ENCODE results near the gene POLD4.
A peak's percentile ranks its signal among the peaks of the same experiment; 100 is the strongest.
"Not testable (repeated sequence)": the region's sequence is repeated elsewhere in the genome, so short reads cannot be mapped to it uniquely, and the experiment has no call there.

POLD4 gene

DNA sequence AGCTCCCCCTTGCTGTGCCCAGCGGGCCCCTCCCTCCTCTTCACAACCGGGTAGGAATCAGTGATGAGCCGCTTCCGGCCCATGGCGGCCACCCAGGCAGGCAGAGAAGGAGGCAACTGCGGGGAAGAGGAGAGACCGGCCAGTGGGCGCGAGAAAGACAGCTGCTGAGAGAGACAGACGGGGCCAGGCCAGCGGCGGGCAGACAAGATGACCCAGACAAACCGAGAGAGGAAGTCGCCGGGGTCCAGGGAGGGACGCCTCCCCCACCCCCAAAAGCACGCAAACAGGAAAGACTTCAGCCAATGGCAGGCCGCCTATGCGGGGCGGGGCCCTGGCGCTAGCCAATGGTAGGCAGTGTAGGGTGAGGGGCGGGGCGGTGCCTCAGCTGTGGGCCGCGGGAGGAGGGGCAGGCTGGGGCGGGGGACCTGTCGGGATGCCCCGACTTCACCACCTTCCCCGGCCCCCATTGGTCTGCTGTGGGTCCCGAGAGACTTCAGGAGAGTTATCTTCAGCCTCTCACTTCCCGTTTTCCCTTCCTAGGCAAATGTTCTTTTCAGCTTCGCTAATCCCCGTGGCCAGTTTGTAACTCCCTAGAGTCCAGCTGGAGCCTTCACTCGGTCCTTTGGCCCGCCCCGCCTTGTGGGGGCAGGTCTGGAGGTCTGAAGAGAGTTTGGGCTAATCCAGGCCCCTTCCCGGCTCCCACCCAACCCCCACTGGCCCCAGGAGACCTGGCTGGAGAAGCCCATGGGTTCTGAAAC is at the start of gene POLD4:
Gene POLD4 (minus strand): TSS at position 230 of the 758 bp plus-strand sequence. CDS start 147 bp downstream, at position 83.
- Mint-ChIP-seq H3K27ac (peak within 1 kb of the TSS; percentile 97), H3K4me1 (peaks cover 77% of the 10 kb centered on the region), H3K36me3 (peaks cover 22% of the 10 kb centered on the region), H3K9me3 (no peaks in the 10 kb centered on the region), H3K4me3 (peak within 1 kb of the TSS; percentile 87)
- DNase-seq (ENCODE audit: low spot score in 2 of 2) (peak; percentile 92 to 98), ATAC-seq (peak; percentile 92)

DNA sequence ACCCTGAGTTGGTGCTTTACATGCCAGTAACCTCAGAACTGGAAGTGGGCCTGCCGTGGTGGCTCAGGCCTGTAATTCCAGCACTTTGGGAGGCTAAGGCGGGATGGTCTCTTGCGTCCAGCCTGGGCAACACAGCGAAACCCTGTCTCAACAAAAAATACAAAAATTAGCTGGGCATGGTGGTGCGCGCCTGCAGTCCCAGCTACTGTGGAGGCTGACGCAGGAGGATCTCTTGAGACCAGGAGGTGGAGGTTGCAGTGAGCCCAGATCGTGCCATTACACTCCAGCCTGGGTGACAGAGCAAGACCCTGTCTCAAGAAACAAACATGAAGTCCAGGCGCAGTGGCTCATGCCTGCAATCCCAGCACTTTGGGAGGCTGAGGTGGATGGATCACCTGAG is 49.7 kb upstream of the POLD4 start:
- H3K4me3 Mint-ChIP-seq = peak overlapping the region; percentile 86

DNA sequence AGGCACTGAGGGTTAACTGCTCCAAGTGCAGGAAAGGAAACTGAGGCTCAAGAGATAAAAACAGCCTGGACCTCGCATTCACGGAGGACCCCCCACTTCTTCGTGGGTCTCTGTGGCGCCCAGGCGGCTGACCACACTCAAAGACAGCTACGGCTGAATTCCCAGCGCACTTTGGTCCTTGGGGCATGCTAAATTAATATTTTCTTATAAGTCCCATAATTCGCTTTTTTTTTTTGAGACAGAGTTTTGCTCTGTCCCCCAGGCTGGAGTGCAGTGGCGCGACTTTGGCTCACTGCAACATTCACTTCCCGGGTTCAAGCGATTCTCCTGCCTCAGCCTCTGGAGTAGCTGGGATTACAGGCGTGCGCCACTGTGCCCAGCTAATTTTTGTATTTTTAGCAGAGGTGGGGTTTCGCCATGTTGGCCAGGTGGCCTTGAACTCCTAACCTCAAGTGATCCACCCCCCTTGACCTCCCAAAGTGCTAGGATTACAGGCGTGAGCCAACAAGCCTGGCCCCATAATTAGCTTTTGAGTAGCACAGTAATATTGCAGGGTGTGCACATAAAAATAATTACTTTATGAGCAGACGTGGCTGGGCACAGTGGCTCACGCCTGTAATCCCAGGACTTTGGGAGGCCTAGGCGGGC is 49.0 kb upstream of the POLD4 start:
- peaks cover 66% of the 10 kb centered on the region for H3K4me1 Mint-ChIP-seq
- ATAC-seq; H3K9me3 Mint-ChIP-seq; DNase-seq (ENCODE audit: low spot score in 2 of 2): not testable (repeated sequence)
- peak overlapping the region; percentile 85 for H3K27ac Mint-ChIP-seq
- H3K4me3 Mint-ChIP-seq = peak overlapping the region; percentile 86
- peaks cover 73% of the 10 kb centered on the region for H3K36me3 Mint-ChIP-seq

More for the DNA sequence above, 49.7 kb upstream of the POLD4 start:
- DNase-seq (ENCODE audit: low spot score in 2 of 2); H3K9me3 Mint-ChIP-seq; ATAC-seq: not testable (repeated sequence)
- peaks cover 73% of the 10 kb centered on the region for H3K36me3 Mint-ChIP-seq
- H3K27ac Mint-ChIP-seq = peak overlapping the region; percentile 85
- H3K4me1 Mint-ChIP-seq = peaks cover 66% of the 10 kb centered on the region

DNA sequence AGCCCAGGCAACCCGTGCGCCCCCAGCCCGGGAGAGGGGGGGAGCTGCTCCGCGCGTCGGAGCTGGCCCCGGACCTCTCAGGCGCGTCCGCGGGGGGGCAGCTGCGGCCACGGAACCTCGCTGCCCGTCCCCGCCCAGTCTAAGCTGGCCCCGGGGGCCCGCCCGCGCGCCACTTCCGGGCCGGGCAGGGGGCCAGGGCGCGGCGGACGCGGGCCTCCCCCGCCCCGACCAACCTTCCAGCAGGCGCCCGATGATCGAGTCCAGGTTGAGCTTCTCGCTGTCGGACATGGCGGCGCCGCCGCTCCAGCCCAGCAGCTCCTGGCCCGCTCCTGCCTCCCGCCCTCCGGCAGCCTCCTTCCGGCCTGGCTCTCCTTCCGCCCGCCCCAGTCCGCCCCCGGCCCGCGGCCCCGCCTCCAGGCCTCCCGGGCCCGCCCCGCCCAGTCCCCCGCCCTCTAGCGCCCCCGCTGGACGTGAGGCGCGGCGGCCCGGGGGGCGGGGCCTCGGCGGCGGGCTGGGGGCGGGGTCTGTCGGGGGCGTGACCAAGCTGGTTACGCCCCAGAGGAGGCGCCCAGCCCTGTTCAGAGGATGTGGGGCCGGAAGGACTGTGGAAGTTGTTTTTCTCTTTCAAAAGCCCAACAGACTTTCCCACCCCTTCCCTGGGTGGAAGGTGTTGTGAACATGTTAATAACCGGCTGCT is 48.3 kb upstream of the POLD4 start, which contains the start of gene PPP1CA:
Gene PPP1CA (minus strand): TSS at position 364 of the 697 bp plus-strand sequence. CDS start 76 bp downstream, at position 288.
- ATAC-seq (peak; percentile 81), DNase-seq (ENCODE audit: low spot score in 2 of 2) (peak; percentile 92 to 98)
- H3K27ac Mint-ChIP-seq = peak within 1 kb of the TSS; percentile 85
- peak within 1 kb of the TSS; percentile 86 for H3K4me3 Mint-ChIP-seq
- peaks cover 66% of the 10 kb centered on the region for H3K4me1 Mint-ChIP-seq
- no peaks in the 10 kb centered on the region for H3K9me3 Mint-ChIP-seq
- H3K36me3 Mint-ChIP-seq = peaks cover 73% of the 10 kb centered on the region

DNA sequence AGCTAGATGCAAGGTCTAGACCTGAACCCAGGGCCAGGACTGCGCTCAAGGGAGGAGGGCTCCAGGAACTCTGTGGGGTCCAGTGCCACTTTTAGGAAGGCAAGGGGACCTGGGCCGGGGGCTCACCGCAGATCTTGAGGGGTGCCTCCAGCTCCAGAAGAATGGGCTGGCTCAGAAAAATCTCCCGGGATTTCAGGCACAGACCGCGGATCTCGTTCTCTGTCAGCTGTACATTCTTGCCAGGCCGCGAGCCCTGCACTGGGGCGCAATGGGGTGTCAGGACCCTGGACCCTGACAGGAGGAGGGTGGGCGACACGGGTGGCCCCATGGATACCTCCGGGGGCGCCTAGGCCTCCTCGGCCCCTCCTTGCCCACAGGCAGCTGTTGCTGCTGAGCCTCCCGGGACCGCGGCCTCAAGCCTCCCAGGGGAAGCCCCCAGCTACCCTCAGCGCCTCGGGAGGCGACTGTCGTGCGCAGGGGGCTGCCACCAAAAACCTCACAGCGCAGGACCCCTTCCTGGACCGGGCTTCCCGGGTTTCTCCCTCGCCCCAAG is 47.7 kb upstream of the POLD4 start:
- peak; percentile 11 for ATAC-seq
- no peaks in the 10 kb centered on the region for H3K9me3 Mint-ChIP-seq
- DNase-seq (ENCODE audit: low spot score in 2 of 2) = no peak
- peak overlapping the region; percentile 86 for H3K4me3 Mint-ChIP-seq
- H3K36me3 Mint-ChIP-seq = peaks cover 73% of the 10 kb centered on the region
- peak overlapping the region; percentile 64 for H3K27ac Mint-ChIP-seq
- peaks cover 66% of the 10 kb centered on the region for H3K4me1 Mint-ChIP-seq

DNA sequence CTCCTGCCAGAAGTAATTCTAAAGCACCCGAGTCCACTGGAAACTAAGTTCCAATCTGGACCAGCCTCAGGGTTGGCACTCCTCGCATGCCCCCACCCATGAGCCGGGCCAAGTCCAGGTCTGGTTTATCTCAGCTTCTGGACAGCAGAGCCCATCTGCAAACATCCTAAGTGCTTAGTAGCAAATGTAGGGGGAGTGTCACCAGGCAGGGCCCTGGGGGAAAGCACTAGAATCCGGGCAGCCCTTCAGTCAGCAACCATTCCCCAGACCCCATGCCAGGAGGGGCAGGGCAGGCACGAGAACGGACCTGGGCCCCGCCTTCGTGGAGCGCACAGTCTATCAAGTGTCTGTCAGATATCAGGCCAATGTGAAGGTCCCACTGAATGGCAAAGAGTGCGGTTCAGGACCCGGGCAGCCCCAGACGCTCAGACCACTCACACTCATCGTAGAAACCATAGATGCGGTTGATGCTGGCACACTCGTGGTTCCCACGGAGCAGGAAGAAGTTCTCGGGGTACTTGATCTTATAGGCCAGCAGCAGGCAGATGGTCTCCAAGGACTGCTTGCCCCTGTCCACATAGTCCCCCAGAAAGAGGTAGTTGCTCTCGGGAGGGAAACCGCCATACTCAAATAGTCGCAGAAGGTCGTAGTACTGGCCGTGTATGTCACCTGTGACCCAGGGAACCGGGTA is 47.0 kb upstream of the POLD4 start:
- Mint-ChIP-seq H3K9me3 (no peaks in the 10 kb centered on the region), H3K36me3 (peaks cover 69% of the 10 kb centered on the region), H3K4me3 (peak overlapping the region; percentile 86), H3K4me1 (peaks cover 61% of the 10 kb centered on the region), H3K27ac (peak overlapping the region; percentile 64)
- ATAC-seq (no peak), DNase-seq (ENCODE audit: low spot score in 2 of 2) (no peak)

DNA sequence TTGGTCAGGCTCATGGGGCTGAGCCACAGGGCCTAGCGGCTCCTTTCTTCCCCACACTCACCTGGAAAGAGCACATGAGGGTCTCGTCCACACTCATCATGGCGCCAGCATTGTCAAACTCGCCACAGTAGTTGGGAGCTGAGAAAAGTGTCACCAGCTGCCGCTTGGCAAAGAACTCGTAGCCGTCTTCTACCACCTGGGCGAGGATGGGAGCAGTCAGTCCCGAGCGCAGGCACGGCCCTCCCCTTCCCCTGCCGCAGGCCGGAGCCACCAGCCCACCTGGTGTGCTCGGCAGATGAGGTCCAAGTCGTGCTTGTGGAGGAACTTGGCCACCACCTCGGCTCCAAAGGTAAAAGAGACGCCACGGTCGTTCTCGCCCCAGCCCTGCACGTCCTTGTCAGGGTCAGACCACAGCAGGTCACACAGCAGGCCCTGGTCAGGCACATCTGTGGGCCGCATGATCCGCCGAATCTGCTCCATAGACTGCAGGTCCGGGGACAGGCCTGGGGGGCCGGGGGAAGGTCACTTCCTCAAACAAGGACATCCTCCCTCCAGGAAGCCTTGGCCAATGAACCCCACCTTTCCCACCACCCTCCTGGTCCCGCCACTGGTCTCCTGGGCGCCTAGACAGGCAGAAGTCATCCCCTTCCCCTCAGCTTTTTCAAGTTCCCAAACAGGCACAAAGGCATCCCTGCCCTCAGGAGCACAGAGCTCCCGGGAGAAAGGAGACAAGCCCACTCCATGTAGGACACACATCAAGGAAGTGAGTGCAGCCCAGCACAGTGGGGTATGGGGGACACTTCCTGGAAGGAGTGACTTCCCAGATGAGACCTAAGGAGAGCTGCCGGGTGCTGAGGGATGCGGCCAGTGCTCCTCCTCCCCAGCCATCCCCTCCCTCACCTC is 45.6 kb upstream of the POLD4 start:
- ATAC-seq (no peak), DNase-seq (ENCODE audit: low spot score in 2 of 2) (no peak)
- H3K9me3 Mint-ChIP-seq = no peaks in the 10 kb centered on the region
- peak overlapping the region; percentile 86 for H3K4me3 Mint-ChIP-seq
- peaks cover 72% of the 10 kb centered on the region for H3K36me3 Mint-ChIP-seq
- peaks cover 53% of the 10 kb centered on the region for H3K4me1 Mint-ChIP-seq
- peak overlapping the region; percentile 90 for H3K27ac Mint-ChIP-seq

DNA sequence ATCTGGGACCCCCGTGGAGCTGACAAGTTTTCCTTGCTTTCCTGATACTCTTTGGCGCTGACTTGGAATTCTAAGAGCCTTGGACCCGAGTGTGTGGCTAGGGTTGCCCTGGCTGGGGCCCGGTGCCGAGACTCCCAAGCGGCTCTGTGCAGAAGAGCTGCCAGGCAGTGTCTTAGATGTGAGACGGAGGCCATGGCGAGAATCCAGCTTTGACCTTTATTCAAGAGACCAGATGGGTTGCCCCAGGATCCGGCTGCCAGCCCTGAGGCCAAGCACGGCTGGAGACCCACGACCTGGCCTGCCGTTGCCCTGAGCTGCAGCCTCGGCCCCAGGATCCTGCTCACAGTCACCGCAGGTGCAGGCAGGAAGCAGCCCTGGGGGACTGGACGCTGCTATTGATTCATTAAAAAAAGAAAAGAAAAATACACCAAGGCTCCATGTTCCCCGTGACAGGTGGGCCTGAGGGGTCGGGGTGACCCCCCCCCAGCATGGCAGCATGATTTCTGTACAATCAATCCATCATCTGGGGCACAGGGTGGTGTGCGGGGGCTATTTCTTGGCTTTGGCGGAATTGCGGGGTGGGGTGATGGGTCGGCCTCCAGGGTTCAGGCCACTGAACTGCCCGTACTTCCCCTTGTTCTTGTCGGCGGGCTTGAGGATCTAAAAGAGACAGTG is 44.8 kb upstream of the POLD4 start:
- Mint-ChIP-seq H3K4me1 (peaks cover 54% of the 10 kb centered on the region), H3K4me3 (peak overlapping the region; percentile 7)

DNA sequence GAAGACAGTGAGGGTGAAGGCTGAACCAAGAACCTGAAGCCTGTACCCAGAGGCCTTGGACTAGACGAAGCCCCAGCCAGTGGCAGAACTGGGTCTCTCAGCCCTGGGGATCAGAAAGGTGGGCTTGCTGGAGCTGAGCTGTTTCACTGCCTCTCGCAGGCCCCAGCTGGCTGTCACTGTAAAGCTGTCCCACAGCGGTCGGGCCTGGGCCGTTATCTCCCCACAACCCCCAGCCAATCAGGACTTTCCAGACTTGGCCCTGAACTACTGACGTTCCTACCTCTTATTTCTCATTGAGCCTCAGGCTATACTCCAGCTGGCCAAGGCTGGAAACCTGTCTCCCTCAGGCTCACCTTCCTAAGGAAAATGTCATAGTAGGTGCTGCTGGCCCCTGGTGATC is 44.2 kb upstream of the POLD4 start:
- no peaks in the 10 kb centered on the region for H3K9me3 Mint-ChIP-seq
- peaks cover 74% of the 10 kb centered on the region for H3K36me3 Mint-ChIP-seq
- H3K27ac Mint-ChIP-seq = peak overlapping the region; percentile 90
- ATAC-seq (no peak), DNase-seq (ENCODE audit: low spot score in 2 of 2) (no peak)
- H3K4me3 Mint-ChIP-seq = no peak overlapping the region
- peaks cover 60% of the 10 kb centered on the region for H3K4me1 Mint-ChIP-seq

More for the DNA sequence above, 44.8 kb upstream of the POLD4 start:
- Mint-ChIP-seq H3K27ac (peak overlapping the region; percentile 90), H3K9me3 (no peaks in the 10 kb centered on the region), H3K36me3 (peaks cover 74% of the 10 kb centered on the region)
- DNase-seq (ENCODE audit: low spot score in 2 of 2) (no peak), ATAC-seq (no peak)

DNA sequence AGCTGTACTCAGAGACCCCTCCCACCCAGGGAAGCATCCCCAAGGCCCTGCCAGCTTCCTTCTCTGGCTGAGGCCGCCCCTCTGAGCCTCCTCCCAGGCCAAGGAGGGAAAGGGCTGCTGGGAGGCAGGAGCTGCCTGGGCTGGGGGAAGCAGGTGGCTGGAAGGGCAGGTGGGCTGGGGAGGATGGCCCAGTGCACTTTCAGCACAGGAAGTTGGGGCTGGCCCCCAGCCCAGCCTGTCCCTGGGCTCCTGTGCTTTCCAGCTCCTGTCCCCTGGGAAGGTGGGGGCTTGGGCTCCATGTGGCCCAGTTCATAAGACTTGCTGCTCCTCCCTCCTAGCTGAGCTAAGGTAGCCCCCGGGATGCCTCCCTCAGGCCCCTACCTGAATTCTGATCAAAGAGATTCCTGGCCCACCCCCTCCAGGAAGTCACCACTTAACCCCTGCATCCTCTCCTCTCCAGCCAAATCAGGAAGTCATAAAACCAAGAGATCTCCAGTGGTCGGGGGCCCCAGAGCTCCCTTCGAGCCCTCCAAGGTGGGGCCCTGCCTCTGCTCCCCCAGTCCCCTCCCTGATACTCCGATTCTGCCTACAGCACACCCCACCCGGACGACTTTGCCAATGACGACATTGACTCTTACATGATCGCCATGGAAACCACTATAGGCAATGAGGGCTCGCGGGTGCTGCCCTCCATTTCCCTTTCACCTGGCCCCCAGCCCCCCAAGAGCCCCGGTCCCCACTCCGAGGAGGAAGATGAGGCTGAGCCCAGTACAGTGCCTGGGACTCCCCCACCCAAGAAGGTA is 43.4 kb upstream of the POLD4 start:
- Mint-ChIP-seq H3K4me3 (no peak overlapping the region), H3K4me1 (peaks cover 66% of the 10 kb centered on the region), H3K36me3 (peaks cover 74% of the 10 kb centered on the region), H3K27ac (peak overlapping the region; percentile 90), H3K9me3 (no peaks in the 10 kb centered on the region)
- DNase-seq (ENCODE audit: low spot score in 2 of 2) = no peak
- no peak for ATAC-seq

DNA sequence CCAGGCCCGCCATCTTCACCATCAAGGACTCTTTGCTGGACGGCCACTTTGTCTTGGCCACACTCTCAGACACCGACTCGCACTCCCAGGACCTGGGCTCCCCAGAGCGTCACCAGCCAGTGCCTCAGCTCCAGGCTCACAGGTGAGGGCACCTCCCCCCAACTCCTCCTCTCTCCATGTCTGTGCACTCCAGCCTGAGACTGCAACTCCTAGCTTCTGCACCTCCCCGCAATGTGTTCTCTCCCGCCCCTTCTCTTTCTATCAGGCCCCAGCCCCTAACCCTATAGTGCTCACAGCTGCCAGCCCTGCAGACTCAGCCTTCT is 42.9 kb upstream of the POLD4 start:
- H3K36me3 Mint-ChIP-seq = peaks cover 74% of the 10 kb centered on the region
- H3K27ac Mint-ChIP-seq = peak overlapping the region; percentile 90
- H3K4me1 Mint-ChIP-seq = peaks cover 66% of the 10 kb centered on the region
- H3K4me3 Mint-ChIP-seq = no peak overlapping the region
- no peaks in the 10 kb centered on the region for H3K9me3 Mint-ChIP-seq
- no peak for DNase-seq (ENCODE audit: low spot score in 2 of 2)
- no peak for ATAC-seq

DNA sequence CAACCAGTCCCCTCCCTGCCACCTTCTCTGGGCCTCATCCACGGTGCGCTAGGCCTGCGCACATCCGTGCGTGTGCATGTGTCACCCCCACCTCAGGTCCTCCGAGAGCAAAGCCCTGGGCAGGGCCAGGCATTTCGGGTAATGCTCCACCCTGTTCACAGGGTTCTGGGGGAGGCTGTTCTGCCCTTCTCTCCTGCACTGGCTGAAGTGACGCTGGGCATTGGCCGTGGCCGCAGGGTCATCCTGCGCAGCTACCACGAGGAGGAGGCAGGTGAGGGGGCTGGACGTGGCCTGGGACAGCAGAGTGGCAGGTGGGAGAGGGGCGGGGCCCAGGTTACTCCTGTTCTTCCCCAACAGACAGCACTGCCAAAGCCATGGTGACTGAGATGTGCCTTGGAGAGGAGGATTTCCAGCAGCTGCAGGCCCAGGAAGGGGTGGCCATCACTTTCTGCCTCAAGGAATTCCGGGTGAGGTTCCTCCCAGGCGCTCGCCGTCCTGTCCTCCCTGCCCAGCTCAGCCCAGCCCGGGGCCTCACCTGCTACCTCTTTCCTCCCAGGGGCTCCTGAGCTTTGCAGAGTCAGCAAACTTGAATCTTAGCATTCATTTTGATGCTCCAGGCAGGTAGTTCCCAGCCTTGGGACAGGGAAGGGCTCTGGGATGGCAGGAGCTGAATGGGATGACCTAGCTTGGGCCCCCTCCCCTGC is 42.4 kb upstream of the POLD4 start:
- ATAC-seq (no peak), DNase-seq (ENCODE audit: low spot score in 2 of 2) (no peak)
- Mint-ChIP-seq H3K36me3 (peaks cover 71% of the 10 kb centered on the region), H3K9me3 (no peaks in the 10 kb centered on the region), H3K4me3 (no peak overlapping the region), H3K27ac (peak overlapping the region; percentile 90), H3K4me1 (peaks cover 64% of the 10 kb centered on the region)
